BJ (cell line): ENCODE data around the gene HTATIP2. TPM values are rescaled to one million over a fixed set of nuclear protein-coding genes. Genes with fewer than 3 reads are reported as not detected.

Experiments
- CTCF ChIA-PET: fragments of 350-600 bp; formaldehyde crosslinking; extraction: SDS; loops from one replicate; lab custom pipeline; 2021; ENCODE audit warnings: antibody characterized with exemption, inconsistent platforms; lab: Yijun Ruan, JAX
- POLR2A ChIA-PET: fragments of 300-600 bp; sonication (Branson Sonifier 250); formaldehyde crosslinking; extraction: SDS; loops from one replicate; lab custom pipeline; 2021; ENCODE audit warnings: antibody characterized with exemption; lab: Charles Lee
- DNase-seq: peaks from one replicate; pipeline ENCODE4 v3.0.0-alpha.2; 2011; ENCODE audit warnings: low read depth
- H3K27me3 ChIP-seq: 2 replicates; pipeline ENCODE4 v1.6.0; 2011; ENCODE audit warnings: low read length; ENCODE audit not compliant: control insufficient read depth, insufficient read depth
- H3K36me3 ChIP-seq: 2 replicates; pipeline ENCODE4 v1.5.1; 2011; ENCODE audit warnings: low read length; ENCODE audit not compliant: control insufficient read depth, insufficient read depth
- H3K4me3 ChIP-seq: 2 replicates; pipeline ENCODE4 v1.5.1; 2011; ENCODE audit warnings: low read depth, mild to moderate bottlenecking, control low read depth, low read length
- polyA minus RNA-seq: library from RNA; depleted of rRNA, polyadenylated mRNA; stranded (reverse); fragments of >200 nt; gene quantifications from 2 replicates; pipeline ENCODE4 v1.2.3, GENCODE V29; 2011; rRNA and poly(A)+ RNA removed
- polyA plus RNA-seq: library from polyadenylated mRNA; depleted of rRNA; stranded (reverse); fragments of >200 nt; gene quantifications from 2 replicates; pipeline ENCODE4 v1.2.3, GENCODE V29; 2011; rRNA removed
- TF ChIP-seq, protein P1 (sequence below): IDR thresholded peaks from 2 replicates; pipeline ENCODE4 v1.5.1; 2011; ENCODE audit warnings: low read depth, mild to moderate bottlenecking, control low read depth, inconsistent platforms, low read length, moderate library complexity; ENCODE audit not compliant: insufficient read depth

The HTATIP2 gene
- polyA plus RNA-seq (20.2 and 34.6 TPM in 2 replicates), polyA minus RNA-seq (8.4 and 10.8 TPM in 2 replicates)

- TF ChIP-seq, protein P1, sequence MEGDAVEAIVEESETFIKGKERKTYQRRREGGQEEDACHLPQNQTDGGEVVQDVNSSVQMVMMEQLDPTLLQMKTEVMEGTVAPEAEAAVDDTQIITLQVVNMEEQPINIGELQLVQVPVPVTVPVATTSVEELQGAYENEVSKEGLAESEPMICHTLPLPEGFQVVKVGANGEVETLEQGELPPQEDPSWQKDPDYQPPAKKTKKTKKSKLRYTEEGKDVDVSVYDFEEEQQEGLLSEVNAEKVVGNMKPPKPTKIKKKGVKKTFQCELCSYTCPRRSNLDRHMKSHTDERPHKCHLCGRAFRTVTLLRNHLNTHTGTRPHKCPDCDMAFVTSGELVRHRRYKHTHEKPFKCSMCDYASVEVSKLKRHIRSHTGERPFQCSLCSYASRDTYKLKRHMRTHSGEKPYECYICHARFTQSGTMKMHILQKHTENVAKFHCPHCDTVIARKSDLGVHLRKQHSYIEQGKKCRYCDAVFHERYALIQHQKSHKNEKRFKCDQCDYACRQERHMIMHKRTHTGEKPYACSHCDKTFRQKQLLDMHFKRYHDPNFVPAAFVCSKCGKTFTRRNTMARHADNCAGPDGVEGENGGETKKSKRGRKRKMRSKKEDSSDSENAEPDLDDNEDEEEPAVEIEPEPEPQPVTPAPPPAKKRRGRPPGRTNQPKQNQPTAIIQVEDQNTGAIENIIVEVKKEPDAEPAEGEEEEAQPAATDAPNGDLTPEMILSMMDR: no peak
- H3K27me3 ChIP-seq: no peaks in the 10 kb centered on the region
- peak within 1 kb of the TSS; percentile 63 for H3K4me3 ChIP-seq
- H3K36me3 ChIP-seq: no peaks in the 10 kb centered on the region
- ChIA-PET POLR2A (no interaction called here), CTCF (interaction anchor here (0.8 to 2.9 kb wide), 4 partner anchors 10 to 428 kb away, joined by 3 to 43 read pairs (median 5); no protein-coding TSS in a partner anchor)
- DNase-seq: no peak
Measured at GRCh38 chr11:20363500-20364340, at the start of gene HTATIP2. Gene HTATIP2, plus strand, starts transcription at chr11:20363714. Its CDS starts 524 bp downstream, at chr11:20364238.

DNA sequence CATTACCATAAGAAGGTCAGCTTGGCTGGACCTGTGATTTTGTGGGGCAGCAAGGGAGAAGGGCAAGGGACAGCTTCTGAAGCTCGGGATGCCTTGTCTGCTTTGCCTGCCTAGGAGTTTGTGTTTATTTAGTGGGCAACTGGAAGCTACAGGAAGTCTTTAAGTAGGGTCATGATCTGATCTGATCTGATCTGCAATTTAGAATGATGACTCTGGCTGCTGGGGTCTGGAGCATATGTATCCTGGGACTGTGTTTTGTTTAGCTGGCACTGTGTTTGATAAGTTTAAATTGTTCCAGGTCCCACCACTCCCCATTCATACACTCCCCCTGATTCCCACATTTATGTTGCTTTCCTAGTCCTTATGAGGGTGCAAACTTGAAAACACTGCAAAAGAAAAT lies 47.7 kb upstream of the HTATIP2 start:
- POLR2A ChIA-PET: no interaction called here
- no peaks in the 10 kb centered on the region for H3K36me3 ChIP-seq
- CTCF ChIA-PET: interaction anchor here (0.7 kb wide), 1 partner anchor 125 kb away, joined by 3 read pairs; no protein-coding TSS in a partner anchor

GRCh38 chr11:20321177-20321576 lies 42.3 kb upstream of the HTATIP2 start:
- CTCF ChIA-PET: interaction anchor here (0.6 kb wide), 1 partner anchor 1221 kb away, joined by 3 read pairs; no protein-coding TSS in a partner anchor
- Histone ChIP-seq H3K36me3 (no peaks in the 10 kb centered on the region), H3K27me3 (peaks cover 4% of the 10 kb centered on the region), H3K4me3 (no peak overlapping the region)
- TF ChIP-seq, protein P1: no peak
- DNase-seq: no peak
- POLR2A ChIA-PET: no interaction called here

More for the DNA sequence above, 47.7 kb upstream of the HTATIP2 start:
- H3K27me3 ChIP-seq: peaks cover 1% of the 10 kb centered on the region
- TF ChIP-seq, protein P1: no peak
- H3K4me3 ChIP-seq: no peak overlapping the region
- DNase-seq: no peak

- Histone ChIP-seq H3K27me3 (peaks cover 6% of the 10 kb centered on the region), H3K4me3 (no peak overlapping the region), H3K36me3 (no peaks in the 10 kb centered on the region)
- ChIA-PET CTCF (interaction anchor here (0.9 to 1.0 kb wide), 2 partner anchors 27 to 28 kb away, joined by 3 to 4 read pairs; no protein-coding TSS in a partner anchor), POLR2A (interaction anchor here (0.5 kb wide), 1 partner anchor 412 kb away, joined by 3 read pairs; no protein-coding TSS in a partner anchor)
- TF ChIP-seq, protein P1: no peak
- DNase-seq: no peak
Measured at GRCh38 chr11:20327377-20327935, 36.1 kb upstream of the HTATIP2 start.

- ChIA-PET CTCF (interaction anchor here (0.6 to 0.9 kb wide), 2 partner anchors 414 to 430 kb away, joined by 3 read pairs; no protein-coding TSS in a partner anchor), POLR2A (no interaction called here)
- Histone ChIP-seq H3K4me3 (no peak overlapping the region), H3K27me3 (peaks cover 6% of the 10 kb centered on the region), H3K36me3 (no peaks in the 10 kb centered on the region)
- TF ChIP-seq, protein P1: no peak
- no peak for DNase-seq
Measured at GRCh38 chr11:20336056-20336455, 27.5 kb upstream of the HTATIP2 start.
